HCT116 (cell line): ENCODE results near the gene CMTM6.

Experiments
- ATF3 ChIP-seq: IDR thresholded peaks from 2 replicates; pipeline ENCODE4 v1.6.1; 2012
- EGR1 ChIP-seq: IDR thresholded peaks from 2 replicates; pipeline ENCODE4 v1.6.1; 2012; ENCODE audit warnings: low read depth
- EZH2 ChIP-seq: fragments of 200-600 bp; sonication (generic); IDR thresholded peaks from 2 replicates; pipeline ENCODE4 v1.6.1; 2017; ENCODE audit warnings: antibody characterized with exemption, mixed run types
- EZH2phosphoT487 ChIP-seq: fragments of 200-600 bp; IDR thresholded peaks from 2 replicates; pipeline ENCODE4 v1.6.1; 2018; ENCODE audit warnings: antibody characterized with exemption, borderline replicate concordance
- FOSL1 ChIP-seq: IDR thresholded peaks from 2 replicates; pipeline ENCODE4 v1.6.1; 2012; ENCODE audit warnings: low read depth
- POLR2A ChIP-seq: IDR thresholded peaks from 2 replicates; pipeline ENCODE4 v1.7.0; 2011; ENCODE audit warnings: borderline replicate concordance; ENCODE audit not compliant: insufficient read depth, insufficient read length; ENCODE audit errors: extremely low read depth
- POLR2AphosphoS5 ChIP-seq: IDR thresholded peaks from 2 replicates; pipeline ENCODE4 v1.6.1; 2011; ENCODE audit warnings: mild to moderate bottlenecking, low read depth, low read length, moderate library complexity
- RAD21 ChIP-seq: IDR thresholded peaks from 2 replicates; pipeline ENCODE4 v1.6.1; 2012; ENCODE audit warnings: low read depth, mild to moderate bottlenecking
- SRF ChIP-seq: IDR thresholded peaks from 2 replicates; pipeline ENCODE4 v1.6.1; 2012; ENCODE audit warnings: low read depth
- YY1 ChIP-seq: IDR thresholded peaks from 2 replicates; pipeline ENCODE4 v1.6.1; 2011; ENCODE audit warnings: low read length, low read depth, moderate library complexity, mild to moderate bottlenecking; ENCODE audit not compliant: insufficient replicate concordance; ENCODE audit errors: extremely low read depth
- TF ChIP-seq, protein P1 (sequence below), 3 experiments: fragments of 200-600 bp in 1 of 3; sonication (generic) in 1 of 3; IDR thresholded peaks in 2 of 3; conservative IDR thresholded peaks in 1 of 3; 2 replicates each; pipeline ENCODE4 v1.5.1; 2012 to 2017; ENCODE audit warnings: low read depth in 2 of 3, low read length in 2 of 3, antibody characterized with exemption in 1 of 3, borderline replicate concordance in 1 of 3, control low read depth in 1 of 3, mild to moderate bottlenecking in 1 of 3, mixed read lengths in 1 of 3, mixed run types in 1 of 3, moderate library complexity in 1 of 3; ENCODE audit not compliant: insufficient read depth in 1 of 3
- TF ChIP-seq, protein P2 (sequence below): IDR thresholded peaks from 2 replicates; pipeline ENCODE4 v1.6.1; 2012

- no peak for TF ChIP-seq POLR2AphosphoS5
- TF ChIP-seq EZH2phosphoT487, result no peak
- no peak for TF ChIP-seq SRF
- TF ChIP-seq, protein P1, sequence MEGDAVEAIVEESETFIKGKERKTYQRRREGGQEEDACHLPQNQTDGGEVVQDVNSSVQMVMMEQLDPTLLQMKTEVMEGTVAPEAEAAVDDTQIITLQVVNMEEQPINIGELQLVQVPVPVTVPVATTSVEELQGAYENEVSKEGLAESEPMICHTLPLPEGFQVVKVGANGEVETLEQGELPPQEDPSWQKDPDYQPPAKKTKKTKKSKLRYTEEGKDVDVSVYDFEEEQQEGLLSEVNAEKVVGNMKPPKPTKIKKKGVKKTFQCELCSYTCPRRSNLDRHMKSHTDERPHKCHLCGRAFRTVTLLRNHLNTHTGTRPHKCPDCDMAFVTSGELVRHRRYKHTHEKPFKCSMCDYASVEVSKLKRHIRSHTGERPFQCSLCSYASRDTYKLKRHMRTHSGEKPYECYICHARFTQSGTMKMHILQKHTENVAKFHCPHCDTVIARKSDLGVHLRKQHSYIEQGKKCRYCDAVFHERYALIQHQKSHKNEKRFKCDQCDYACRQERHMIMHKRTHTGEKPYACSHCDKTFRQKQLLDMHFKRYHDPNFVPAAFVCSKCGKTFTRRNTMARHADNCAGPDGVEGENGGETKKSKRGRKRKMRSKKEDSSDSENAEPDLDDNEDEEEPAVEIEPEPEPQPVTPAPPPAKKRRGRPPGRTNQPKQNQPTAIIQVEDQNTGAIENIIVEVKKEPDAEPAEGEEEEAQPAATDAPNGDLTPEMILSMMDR (IDR thresholded peaks at IDR 0.05 in 2 of 3, conservative IDR thresholded peaks at IDR 0.05 in 1 of 3; ENCODE audit: borderline replicate concordance in 1 of 3, insufficient read depth in 1 of 3, low read depth in 2 of 3, low read length in 2 of 3), result no peak
- TF ChIP-seq EGR1, result no peak
- TF ChIP-seq, protein P2, sequence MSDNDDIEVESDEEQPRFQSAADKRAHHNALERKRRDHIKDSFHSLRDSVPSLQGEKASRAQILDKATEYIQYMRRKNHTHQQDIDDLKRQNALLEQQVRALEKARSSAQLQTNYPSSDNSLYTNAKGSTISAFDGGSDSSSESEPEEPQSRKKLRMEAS, result no peak
- TF ChIP-seq ATF3, result no peak
- TF ChIP-seq POLR2A, result no peak
- no peak for TF ChIP-seq YY1
- TF ChIP-seq EZH2, result no peak
- TF ChIP-seq FOSL1, result no peak
- no peak for TF ChIP-seq RAD21
Measured at GRCh38 chr3:32551087-32551486, 48.4 kb upstream of the CMTM6 start.
